ENCODE data around the gene MBD6. TPM values are rescaled to one million over a fixed set of nuclear protein-coding genes. Genes with fewer than 3 reads are reported as not detected.

The MBD6 gene
- total RNA-seq, 4 donors from 2014 or later, result 14.9 to 138 (median 17.1) TPM

- Histone ChIP-seq H3K9me3 (no peaks in the 10 kb centered on the region), H3K27ac (no peak overlapping the region), H3K4me3 (no peak overlapping the region), H3K27me3 (no peaks in the 10 kb centered on the region), H3K36me3 (no peaks in the 10 kb centered on the region), H3K4me1 (no peaks in the 10 kb centered on the region)
- no peak for TF ChIP-seq POLR2A (IDR thresholded peaks at IDR 0.05)
- TF ChIP-seq CTCF (IDR thresholded peaks at IDR 0.05), result no peak
- intact Hi-C loops (cut with DNase I; ENCODE audit: low total_unique reads), result no loop called here
- no peak for DNase-seq
Measured at GRCh38 chr12:57577981-57578758, 55.5 kb downstream of the MBD6 start.

GRCh38 chr12:57579011-57579410 is 56.4 kb downstream of the MBD6 start:
- H3K4me3 ChIP-seq, result no peak overlapping the region
- no peaks in the 10 kb centered on the region for H3K4me1 ChIP-seq
- no peaks in the 10 kb centered on the region for H3K36me3 ChIP-seq
- H3K27ac ChIP-seq, result no peak overlapping the region
- H3K9me3 ChIP-seq, result no peaks in the 10 kb centered on the region
- DNase-seq, result no peak
- TF ChIP-seq CTCF (IDR thresholded peaks at IDR 0.05) (no peak), POLR2A (IDR thresholded peaks at IDR 0.05) (no peak)
- intact Hi-C loops (cut with DNase I; ENCODE audit: low total_unique reads), result no loop called here
- H3K27me3 ChIP-seq, result no peaks in the 10 kb centered on the region

MicroRNA genes within 50 kb of the gene (microRNA counts, 767-probe panel; counts per million panel counts)
- microRNA hsa-miR-616-3p, result 0 counts per million in 2 donors

Small RNAs within 50 kb of the gene (microRNA-seq; reads per million reads assigned to microRNA genes)
- gene MIR616 (ENCODE audit: borderline microRNAs expressed, borderline replicate concordance) (not detected), gene MIR6758 (ENCODE audit: borderline microRNAs expressed, borderline replicate concordance) (not detected)

Small RNAs within 50 kb of the gene (small RNA-seq; reads per million reads assigned to genes)
- not detected for gene MIR616

Other genes with a start within 250 kb of the MBD6 start
- gene R3HDM2, start 91.8 kb upstream of the MBD6 start, total RNA-seq, result 10 to 100 TPM in 3 of 4 donors, 1 to 10 TPM in 1; 9.4 to 89.0 (median 34.2) TPM
- gene INHBC, start 88.0 kb upstream of the MBD6 start, total RNA-seq, result not detected
- gene INHBE, start 67.5 kb upstream of the MBD6 start, total RNA-seq, result not detected
- 1 to 10 TPM in 2 of 4 donors, not detected in 2; 6.1 to 6.6 TPM for gene GLI1, start 63.0 kb upstream of the MBD6 start, total RNA-seq
- 1 to 10 TPM; 1.5 to 8.1 (median 3.3) TPM for gene ARHGAP9, start 43.0 kb upstream of the MBD6 start, total RNA-seq
- gene MARS1, start 34.8 kb upstream of the MBD6 start, total RNA-seq, result 100 to 1,000 TPM in 1 of 4 donors, 10 to 100 TPM in 3; 29.1 to 160 (median 76.8) TPM
- gene DDIT3, start 2.3 kb upstream of the MBD6 start, total RNA-seq, result 10 to 100 TPM in 2 of 4 donors, 1 to 10 TPM in 2; 2.3 to 28.2 (median 9.8) TPM
- gene DCTN2, start 24.4 kb downstream of the MBD6 start, total RNA-seq, result 100 to 1,000 TPM; 117 to 175 (median 126) TPM
- gene KIF5A, start 27.2 kb downstream of the MBD6 start, total RNA-seq, result 1 to 10 TPM in 3 of 4 donors, under 1 TPM in 1; 0.59 to 5.1 (median 1.9) TPM
- 10 to 100 TPM in 3 of 4 donors, 1 to 10 TPM in 1; 2.6 to 29.3 (median 18.8) TPM for gene PIP4K2C, start 68.4 kb downstream of the MBD6 start, total RNA-seq
- 10 to 100 TPM; 17.6 to 82.5 (median 40.9) TPM for gene DTX3, start 82.0 kb downstream of the MBD6 start, total RNA-seq
- 100 to 1,000 TPM in 1 of 4 donors, 10 to 100 TPM in 3; 52.9 to 205 (median 85.6) TPM for gene ARHGEF25, start 88.6 kb downstream of the MBD6 start, total RNA-seq
- gene B4GALNT1, start 110.4 kb downstream of the MBD6 start, total RNA-seq, result 10 to 100 TPM in 1 of 4 donors, 1 to 10 TPM in 3; 2.9 to 14.1 (median 3.9) TPM
- gene OS9, start 171.3 kb downstream of the MBD6 start, total RNA-seq, result 100 to 1,000 TPM; 189 to 339 (median 252) TPM
- gene AGAP2, start 215.9 kb downstream of the MBD6 start, total RNA-seq, result 1 to 10 TPM in 3 of 4 donors, under 1 TPM in 1; 0.29 to 6.3 (median 2.6) TPM
- 100 to 1,000 TPM in 1 of 4 donors, 10 to 100 TPM in 3; 38.2 to 103 (median 51.0) TPM for gene TSPAN31, start 222.2 kb downstream of the MBD6 start, total RNA-seq
- 100 to 1,000 TPM in 2 of 4 donors, 10 to 100 TPM in 2; 60.0 to 190 (median 110) TPM for gene CDK4, start 229.5 kb downstream of the MBD6 start, total RNA-seq
- 1 to 10 TPM in 3 of 4 donors, not detected in 1; 5.1 to 7.6 (median 6.8) TPM for gene MARCHF9, start 232.3 kb downstream of the MBD6 start, total RNA-seq
- gene CYP27B1, start 244.3 kb downstream of the MBD6 start, total RNA-seq, result 1 to 10 TPM in 1 of 4 donors, under 1 TPM in 1, not detected in 2; 0.28 to 1.2 TPM
- 10 to 100 TPM in 3 of 4 donors, 1 to 10 TPM in 1; 5.1 to 22.4 (median 18.0) TPM for gene METTL1, start 249.3 kb downstream of the MBD6 start, total RNA-seq
- 10 to 100 TPM in 2 of 4 donors, 1 to 10 TPM in 2; 2.3 to 15.5 (median 11.5) TPM for gene EEF1AKMT3, start 249.8 kb downstream of the MBD6 start, total RNA-seq

Data from uterus (tissue), 4 donors.